Measurements from ENCODE around the gene TEF. TPM values are rescaled to one million over a fixed set of nuclear protein-coding genes. Genes with fewer than 3 reads are reported as not detected.

The TEF gene, protein sequence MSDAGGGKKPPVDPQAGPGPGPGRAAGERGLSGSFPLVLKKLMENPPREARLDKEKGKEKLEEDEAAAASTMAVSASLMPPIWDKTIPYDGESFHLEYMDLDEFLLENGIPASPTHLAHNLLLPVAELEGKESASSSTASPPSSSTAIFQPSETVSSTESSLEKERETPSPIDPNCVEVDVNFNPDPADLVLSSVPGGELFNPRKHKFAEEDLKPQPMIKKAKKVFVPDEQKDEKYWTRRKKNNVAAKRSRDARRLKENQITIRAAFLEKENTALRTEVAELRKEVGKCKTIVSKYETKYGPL
- total RNA-seq: 10 to 100 TPM; 11.7 to 23.9 (median 16.1) TPM
- 1 to 10 TPM; 2.0 to 7.8 (median 6.2) TPM for polyA plus RNA-seq
- long read RNA-seq, donor 1, full-length matches to known transcripts: 7 of 33 reads
- long read RNA-seq, donor 1, partial matches to known transcripts: 23 of 33 reads
- long read RNA-seq, donor 1, other reads (novel, unspliced or antisense): 3 of 33 reads
- long read RNA-seq, donor 2, full-length matches to known transcripts: 20 of 67 reads
- long read RNA-seq, donor 2, partial matches to known transcripts: 45 of 67 reads
- long read RNA-seq, donor 2, other reads (novel, unspliced or antisense): 2 of 67 reads

DNA sequence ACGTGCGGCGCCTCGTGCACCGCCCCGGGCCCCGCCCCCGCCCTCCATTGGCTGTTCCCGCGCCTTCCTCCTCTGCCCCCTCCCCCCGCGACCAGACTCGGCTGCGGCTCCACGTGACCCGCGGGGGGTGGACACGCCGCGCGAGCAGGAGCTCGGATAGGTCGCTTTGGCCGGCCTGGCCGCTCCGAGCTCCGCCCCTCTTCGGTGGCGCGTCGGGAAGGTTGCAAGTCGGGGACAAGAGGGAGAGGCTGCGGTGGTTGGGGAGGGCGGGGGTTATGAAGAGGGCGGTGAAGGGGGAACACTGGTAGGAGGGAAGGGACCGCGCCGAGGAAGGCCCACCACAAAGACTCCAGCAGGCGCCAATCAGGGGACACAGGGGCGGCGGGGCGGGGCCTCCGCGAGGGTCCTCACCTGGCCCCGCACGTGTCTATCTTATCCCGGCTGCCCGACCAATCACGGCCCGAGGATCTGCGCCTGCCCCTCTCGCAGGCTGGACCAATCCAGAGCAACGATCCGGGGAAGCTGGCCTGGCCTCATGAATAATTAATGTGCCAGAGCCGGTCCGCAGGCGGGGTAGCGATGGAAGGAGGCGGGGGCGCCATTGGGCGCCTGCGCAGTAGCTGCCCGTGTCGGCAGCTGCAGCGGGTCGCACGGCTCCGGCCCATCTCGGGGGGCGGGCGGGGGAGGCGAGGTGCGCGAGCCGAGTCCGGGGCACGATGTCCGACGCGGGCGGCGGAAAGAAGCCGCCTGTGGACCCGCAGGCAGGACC is at the start of gene TEF:
TEF (plus strand) TSS at position 614 of the 769 bp plus-strand sequence; CDS start at position 717, 103 bp downstream.
- Histone ChIP-seq H3K27me3 (ENCODE audit: insufficient read depth in 3 of 3, low read length in 2 of 3) (no peaks in the 10 kb centered on the region), H3K27ac (peak within 1 kb of the TSS; percentile 98), H3K4me3 (peak within 1 kb of the TSS; percentile 88), H3K9me3 (no peaks in the 10 kb centered on the region), H3K36me3 (ENCODE audit: insufficient read depth in 1 of 2, low read depth in 1 of 2) (no peaks in the 10 kb centered on the region), H3K4me1 (peaks cover 20% of the 10 kb centered on the region)
- WGBS, 3 donors: 0% methylated on average over 52 to 84 of the region's 84 CpGs
- intact Hi-C loops (cut with DNase I): no loop called here
- ATAC-seq (peak; percentile 85 to 87 (median 86)), DNase-seq (peak; percentile 99 to 100)
- TF ChIP-seq, protein P1, sequence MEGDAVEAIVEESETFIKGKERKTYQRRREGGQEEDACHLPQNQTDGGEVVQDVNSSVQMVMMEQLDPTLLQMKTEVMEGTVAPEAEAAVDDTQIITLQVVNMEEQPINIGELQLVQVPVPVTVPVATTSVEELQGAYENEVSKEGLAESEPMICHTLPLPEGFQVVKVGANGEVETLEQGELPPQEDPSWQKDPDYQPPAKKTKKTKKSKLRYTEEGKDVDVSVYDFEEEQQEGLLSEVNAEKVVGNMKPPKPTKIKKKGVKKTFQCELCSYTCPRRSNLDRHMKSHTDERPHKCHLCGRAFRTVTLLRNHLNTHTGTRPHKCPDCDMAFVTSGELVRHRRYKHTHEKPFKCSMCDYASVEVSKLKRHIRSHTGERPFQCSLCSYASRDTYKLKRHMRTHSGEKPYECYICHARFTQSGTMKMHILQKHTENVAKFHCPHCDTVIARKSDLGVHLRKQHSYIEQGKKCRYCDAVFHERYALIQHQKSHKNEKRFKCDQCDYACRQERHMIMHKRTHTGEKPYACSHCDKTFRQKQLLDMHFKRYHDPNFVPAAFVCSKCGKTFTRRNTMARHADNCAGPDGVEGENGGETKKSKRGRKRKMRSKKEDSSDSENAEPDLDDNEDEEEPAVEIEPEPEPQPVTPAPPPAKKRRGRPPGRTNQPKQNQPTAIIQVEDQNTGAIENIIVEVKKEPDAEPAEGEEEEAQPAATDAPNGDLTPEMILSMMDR (IDR thresholded peaks at IDR 0.05): no peak

DNA sequence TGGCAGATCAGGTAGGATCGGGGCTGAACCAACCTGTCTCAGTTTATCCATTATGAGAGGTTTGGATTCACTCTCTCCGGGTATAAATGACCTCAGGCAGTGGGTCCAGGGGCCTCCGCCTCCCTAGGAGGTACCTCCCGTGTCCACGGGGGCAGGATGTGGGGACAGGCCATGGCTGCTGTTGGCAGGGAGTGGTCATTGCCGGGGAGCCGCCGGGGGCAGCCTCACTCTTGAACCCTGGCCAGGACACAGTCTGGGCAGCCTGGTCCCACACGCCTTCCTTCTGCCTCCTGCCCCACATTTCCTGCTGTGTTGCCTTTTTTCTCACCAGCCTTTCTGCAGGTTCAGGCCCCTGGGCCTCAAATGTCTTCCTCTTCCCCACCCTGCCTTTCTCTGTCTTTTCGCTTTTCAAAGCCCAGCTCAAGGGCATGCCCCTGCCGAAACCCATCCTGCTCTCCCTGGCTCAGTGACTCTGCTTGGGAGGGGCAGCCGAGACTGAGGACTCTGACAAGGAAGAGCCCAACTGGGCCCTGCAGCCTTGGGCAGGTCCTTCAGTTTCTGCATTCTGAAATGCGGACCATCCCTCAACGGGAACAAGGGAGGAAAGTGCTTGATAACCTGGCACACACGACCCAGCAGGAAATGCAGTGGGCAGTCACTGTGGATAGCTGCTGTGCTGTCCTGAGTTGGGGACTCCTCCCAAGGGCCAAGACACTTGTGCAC is 49.4 kb upstream of the TEF start:
- Histone ChIP-seq H3K9me3 (no peaks in the 10 kb centered on the region), H3K4me3 (no peak overlapping the region), H3K27me3 (ENCODE audit: insufficient read depth in 3 of 3, low read length in 2 of 3) (no peaks in the 10 kb centered on the region), H3K4me1 (peaks cover 11% of the 10 kb centered on the region), H3K27ac (no peak overlapping the region), H3K36me3 (ENCODE audit: insufficient read depth in 1 of 2, low read depth in 1 of 2) (peaks cover 0 to 87% of the 10 kb centered on the region in 2 donors)
- no peak for DNase-seq
- no peak for ATAC-seq
- 87 to 92% (median 89%) methylated on average over 15 of the region's 15 CpGs for WGBS, 3 donors
- TF ChIP-seq, protein P1 (IDR thresholded peaks at IDR 0.05): no peak
- intact Hi-C loops (cut with DNase I): no loop called here

DNA sequence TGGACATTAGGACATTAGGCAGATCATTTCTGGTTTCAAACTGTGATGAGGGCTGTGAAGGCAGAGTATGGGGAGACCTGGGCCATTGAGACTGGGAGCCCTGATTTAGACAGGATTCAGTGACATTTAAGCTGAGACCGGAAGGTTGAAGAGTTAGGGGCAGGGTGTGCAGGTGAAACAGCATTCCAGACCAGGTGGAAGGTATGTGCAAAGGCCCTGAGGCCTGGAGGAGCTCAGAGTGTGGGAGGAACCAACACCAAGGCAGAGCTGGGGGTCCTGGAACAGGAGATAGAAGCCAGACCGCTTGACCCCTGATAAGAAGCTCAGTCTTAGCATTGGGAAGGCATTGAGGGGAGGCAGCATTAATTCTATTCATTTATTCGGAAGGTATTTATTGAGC is 47.9 kb upstream of the TEF start:
- H3K27me3 ChIP-seq (ENCODE audit: insufficient read depth in 3 of 3, low read length in 2 of 3): no peaks in the 10 kb centered on the region
- no peaks in the 10 kb centered on the region for H3K9me3 ChIP-seq
- intact Hi-C loops (cut with DNase I): loop anchor here in 1 of 2 donors (2.0 kb wide), 1 partner anchor 31 kb away; no protein-coding TSS in a partner anchor
- peaks cover 0 to 81% of the 10 kb centered on the region in 2 donors for H3K36me3 ChIP-seq (ENCODE audit: insufficient read depth in 1 of 2, low read depth in 1 of 2)
- H3K4me1 ChIP-seq: peaks cover 4% of the 10 kb centered on the region
- H3K27ac ChIP-seq: no peak overlapping the region
- DNase-seq (no peak), ATAC-seq (no peak)
- H3K4me3 ChIP-seq: no peak overlapping the region
- TF ChIP-seq, protein P1 (IDR thresholded peaks at IDR 0.05): no peak
- 83 to 93% (median 87%) methylated on average over 3 of the region's 3 CpGs for WGBS, 3 donors

DNA sequence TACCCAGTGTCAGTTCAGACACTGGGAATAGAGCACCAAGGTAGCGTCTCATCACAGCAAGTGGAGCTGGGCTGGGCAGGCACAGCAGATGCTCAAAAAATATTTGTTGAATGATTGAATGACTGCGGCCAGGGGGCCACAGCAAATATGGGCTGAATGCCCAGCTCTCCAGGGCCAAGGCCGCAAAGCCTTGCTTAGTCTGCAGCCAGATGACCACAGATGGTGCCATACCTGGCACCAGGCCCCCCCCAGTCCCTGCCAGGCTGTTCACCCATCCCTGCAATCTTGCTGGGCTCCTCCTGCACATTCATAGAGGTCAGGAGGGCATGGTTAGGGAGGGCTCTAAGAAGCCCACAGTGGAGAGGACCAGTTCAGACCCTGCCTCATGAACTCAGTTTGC is 47.5 kb upstream of the TEF start:
- no peaks in the 10 kb centered on the region for H3K9me3 ChIP-seq
- TF ChIP-seq, protein P1 (IDR thresholded peaks at IDR 0.05): no peak
- no peaks in the 10 kb centered on the region for H3K27me3 ChIP-seq (ENCODE audit: insufficient read depth in 3 of 3, low read length in 2 of 3)
- H3K36me3 ChIP-seq (ENCODE audit: insufficient read depth in 1 of 2, low read depth in 1 of 2): peaks cover 0 to 81% of the 10 kb centered on the region in 2 donors
- 30 to 41% (median 34%) methylated on average over 3 of the region's 3 CpGs for WGBS, 3 donors
- DNase-seq (peak in 1 of 2 donors; percentile 37), ATAC-seq (peak; percentile 62 to 79 (median 74))
- intact Hi-C loops (cut with DNase I): loop anchor here in 1 of 2 donors (2.0 kb wide), 1 partner anchor 31 kb away; no protein-coding TSS in a partner anchor
- no peak overlapping the region for H3K27ac ChIP-seq
- H3K4me1 ChIP-seq: peaks cover 4% of the 10 kb centered on the region
- no peak overlapping the region for H3K4me3 ChIP-seq
